H9 (cell line): ENCODE measurements around the gene IL18R1. TPM values are rescaled to one million over a fixed set of nuclear protein-coding genes. Genes with fewer than 3 reads are reported as not detected.

Source experiments
- DNase-seq: peaks from one replicate; pipeline ENCODE4 v3.0.0-alpha.2; 2017
- H2AFZ ChIP-seq: one replicate; pipeline ENCODE4 v1.6.1; 2013; ENCODE audit warnings: mild to moderate bottlenecking, low read length, control low read depth, moderate library complexity
- H2AK5ac ChIP-seq: 2 replicates; pipeline ENCODE4 v1.6.1; 2013; ENCODE audit warnings: low read length, control low read depth, mixed read lengths; ENCODE audit not compliant: insufficient read length
- H2BK120ac ChIP-seq: one replicate; pipeline ENCODE4 v1.6.1; 2013; ENCODE audit warnings: low read depth, mild to moderate bottlenecking, low read length, control low read depth, inconsistent platforms; ENCODE audit not compliant: poor library complexity, severe bottlenecking
- H2BK12ac ChIP-seq: 2 replicates; pipeline ENCODE4 v1.6.1; 2013; ENCODE audit warnings: low read length, control low read depth, mixed read lengths, low read depth; ENCODE audit not compliant: insufficient read length
- H2BK15ac ChIP-seq: 2 replicates; pipeline ENCODE4 v1.6.1; 2013; ENCODE audit warnings: low read depth, low read length, control low read depth
- H2BK20ac ChIP-seq: one replicate; pipeline ENCODE4 v1.6.1; 2013; ENCODE audit warnings: low read depth, mild to moderate bottlenecking, low read length, control low read depth, inconsistent platforms; ENCODE audit not compliant: poor library complexity, severe bottlenecking
- H2BK5ac ChIP-seq: 2 replicates; pipeline ENCODE4 v1.6.1; 2013; ENCODE audit warnings: low read length, control low read depth, mixed read lengths; ENCODE audit not compliant: insufficient read length
- H3K14ac ChIP-seq: 2 replicates; pipeline ENCODE4 v1.6.1; 2013; ENCODE audit warnings: low read length, control low read depth; ENCODE audit not compliant: insufficient read depth
- H3K18ac ChIP-seq: 2 replicates; pipeline ENCODE4 v1.6.1; 2013; ENCODE audit warnings: low read depth, mild to moderate bottlenecking, mixed read lengths, low read length, control low read depth; ENCODE audit not compliant: insufficient read length
- H3K23ac ChIP-seq: 2 replicates; pipeline ENCODE4 v1.6.1; 2013; ENCODE audit warnings: low read length, control low read depth, mixed read lengths, low read depth; ENCODE audit not compliant: insufficient read length
- H3K23me2 ChIP-seq: 2 replicates; pipeline ENCODE4 v1.6.1; 2013; ENCODE audit warnings: low read depth, mild to moderate bottlenecking, mixed read lengths, low read length, control low read depth; ENCODE audit not compliant: insufficient read length, poor library complexity, severe bottlenecking
- H3K27ac ChIP-seq: 2 replicates; pipeline ENCODE4 v1.5.1; 2013; ENCODE audit warnings: low read length, control low read depth, mixed read lengths, low read depth; ENCODE audit not compliant: insufficient read length
- H3K27me3 ChIP-seq: 2 replicates; pipeline ENCODE4 v1.6.1; 2013; ENCODE audit warnings: low read length, control low read depth, inconsistent platforms; ENCODE audit not compliant: insufficient read depth
- H3K4ac ChIP-seq: 2 replicates; pipeline ENCODE4 v1.6.1; 2013; ENCODE audit warnings: low read depth, mild to moderate bottlenecking, control low read depth, inconsistent platforms, low read length, moderate library complexity
- H3K4me1 ChIP-seq: 2 replicates; pipeline ENCODE4 v1.6.1; 2013; ENCODE audit warnings: low read length, control low read depth, inconsistent platforms; ENCODE audit not compliant: insufficient read depth
- H3K4me2 ChIP-seq: 2 replicates; pipeline ENCODE4 v1.6.1; 2013; ENCODE audit warnings: low read length, control low read depth, mixed read lengths; ENCODE audit not compliant: insufficient read length, insufficient read depth
- H3K56ac ChIP-seq: 2 replicates; pipeline ENCODE4 v1.6.1; 2013; ENCODE audit warnings: low read depth, mild to moderate bottlenecking, mixed read lengths, low read length, control low read depth; ENCODE audit not compliant: insufficient read length
- H3K79me1 ChIP-seq: 2 replicates; pipeline ENCODE4 v1.6.1; 2013; ENCODE audit warnings: low read depth, mild to moderate bottlenecking, moderate library complexity, low read length, control low read depth, inconsistent platforms; ENCODE audit not compliant: insufficient read depth, poor library complexity, severe bottlenecking
- H3K79me2 ChIP-seq: 2 replicates; pipeline ENCODE4 v1.6.1; 2013; ENCODE audit warnings: low read length, control low read depth, inconsistent platforms; ENCODE audit not compliant: insufficient read depth
- H3K9ac ChIP-seq: 2 replicates; pipeline ENCODE4 v1.6.1; 2013; ENCODE audit warnings: low read length, control low read depth, mixed read lengths; ENCODE audit not compliant: insufficient read length; ENCODE audit errors: extremely low read depth
- H3K9me3 ChIP-seq: one replicate; pipeline ENCODE4 v1.6.1; 2013; ENCODE audit warnings: low read depth, low read length, inconsistent platforms; ENCODE audit not compliant: control insufficient read depth
- H3T11ph ChIP-seq: one replicate; pipeline ENCODE4 v1.6.1; 2013; ENCODE audit warnings: mild to moderate bottlenecking, low read length, control low read depth, inconsistent platforms
- H4K20me1 ChIP-seq: one replicate; pipeline ENCODE4 v1.6.1; 2013; ENCODE audit not compliant: control insufficient read depth, insufficient read length, insufficient read depth
- H4K5ac ChIP-seq: 2 replicates; pipeline ENCODE4 v1.6.1; 2013; ENCODE audit warnings: low read depth, mild to moderate bottlenecking, mixed read lengths, low read length, control low read depth; ENCODE audit not compliant: insufficient read length
- H4K8ac ChIP-seq: replicated peaks from 2 replicates; pipeline ENCODE4 v1.6.1; 2013; ENCODE audit warnings: low read length, control low read depth, mixed read lengths, low read depth; ENCODE audit not compliant: insufficient read length
- H4K91ac ChIP-seq: 2 replicates; pipeline ENCODE4 v1.6.1; 2013; ENCODE audit warnings: low read depth, mild to moderate bottlenecking, moderate library complexity, mixed read lengths, low read length, control low read depth; ENCODE audit not compliant: insufficient read length
- H3K27ac Mint-ChIP-seq, 3 experiments: 2 replicates in 2 of 3; 3 replicates in 1 of 3; pipeline ENCODE4 v1.8.0; 2020 to 2021; ENCODE audit warnings: mixed read lengths in 3 of 3, mild to moderate bottlenecking in 1 of 3, moderate library complexity in 1 of 3
- H3K27me3 Mint-ChIP-seq: 2 replicates; pipeline ENCODE4 v1.8.0; 2021; ENCODE audit warnings: low read depth, mild to moderate bottlenecking, moderate library complexity, mixed read lengths
- H3K36me3 Mint-ChIP-seq, 3 experiments: 2 replicates in 2 of 3; 3 replicates in 1 of 3; pipeline ENCODE4 v1.8.0; 2020 to 2021; ENCODE audit warnings: low read depth in 3 of 3, mixed read lengths in 3 of 3; ENCODE audit not compliant: insufficient read depth in 1 of 3
- H3K4me1 Mint-ChIP-seq, 2 experiments: 2 replicates each; pipeline ENCODE4 v1.8.0; 2020; ENCODE audit warnings: mixed read lengths in 2 of 2
- H3K4me3 Mint-ChIP-seq, 2 experiments: 2 replicates in 1 of 2; 3 replicates in 1 of 2; pipeline ENCODE4 v1.8.0; 2020 to 2021; ENCODE audit warnings: mild to moderate bottlenecking in 2 of 2, mixed read lengths in 2 of 2, moderate library complexity in 1 of 2
- H3K9me3 Mint-ChIP-seq, 2 experiments: 2 replicates in 1 of 2; 3 replicates in 1 of 2; pipeline ENCODE4 v1.8.0; 2020; ENCODE audit warnings: mild to moderate bottlenecking in 2 of 2, mixed read lengths in 2 of 2, moderate library complexity in 1 of 2
- WGBS: extraction: QIAGEN DNeasy Blood & Tissue Kit; methylation state at CpG from one replicate; pipeline ENCODE4 v1.1.7; 2013; ENCODE audit warnings: missing lambda C conversion rate, low lambda C conversion rate, mixed read lengths; ENCODE audit not compliant: insufficient read length; ENCODE audit errors: extremely low coverage; 5-methylcytosine and 5-hydroxymethylcytosine counted together
- total RNA-seq: library from RNA; stranded (reverse); gene quantifications from 2 replicates; pipeline ENCODE4 v1.2.1, GENCODE V29; 2021
- TF ChIP-seq, protein P1 (sequence below): fragments of 200-600 bp; sonication (generic); conservative IDR thresholded peaks from 3 replicates; pipeline ENCODE4 v1.8.0; 2021; ENCODE audit warnings: antibody characterized with exemption, mild to moderate bottlenecking

The IL18R1 gene
- total RNA-seq, 1 experiment from 2014 or later = not detected

DNA sequence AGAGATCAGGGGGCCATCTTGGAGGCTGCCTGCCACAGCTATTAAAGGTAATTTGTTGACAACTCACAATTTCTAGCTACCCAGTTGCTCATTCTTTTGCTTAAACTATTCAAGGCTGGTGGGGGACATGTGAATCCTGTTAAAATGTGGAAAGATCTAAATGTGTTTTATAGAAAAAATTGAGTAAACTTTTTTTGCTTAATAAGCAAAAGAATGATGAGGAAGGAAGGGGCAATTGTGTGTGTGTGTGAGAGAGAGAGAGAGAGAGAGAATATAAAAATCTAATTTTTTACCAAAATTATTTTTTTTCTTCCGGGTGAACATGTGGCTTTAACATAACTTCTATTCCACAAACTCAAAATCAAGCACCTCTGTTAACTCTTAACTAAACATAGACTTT, 49.5 kb upstream of the IL18R1 start:
- no peak overlapping the region for H3K4ac ChIP-seq
- H3K27ac ChIP-seq = no peak overlapping the region
- TF ChIP-seq, protein P1, sequence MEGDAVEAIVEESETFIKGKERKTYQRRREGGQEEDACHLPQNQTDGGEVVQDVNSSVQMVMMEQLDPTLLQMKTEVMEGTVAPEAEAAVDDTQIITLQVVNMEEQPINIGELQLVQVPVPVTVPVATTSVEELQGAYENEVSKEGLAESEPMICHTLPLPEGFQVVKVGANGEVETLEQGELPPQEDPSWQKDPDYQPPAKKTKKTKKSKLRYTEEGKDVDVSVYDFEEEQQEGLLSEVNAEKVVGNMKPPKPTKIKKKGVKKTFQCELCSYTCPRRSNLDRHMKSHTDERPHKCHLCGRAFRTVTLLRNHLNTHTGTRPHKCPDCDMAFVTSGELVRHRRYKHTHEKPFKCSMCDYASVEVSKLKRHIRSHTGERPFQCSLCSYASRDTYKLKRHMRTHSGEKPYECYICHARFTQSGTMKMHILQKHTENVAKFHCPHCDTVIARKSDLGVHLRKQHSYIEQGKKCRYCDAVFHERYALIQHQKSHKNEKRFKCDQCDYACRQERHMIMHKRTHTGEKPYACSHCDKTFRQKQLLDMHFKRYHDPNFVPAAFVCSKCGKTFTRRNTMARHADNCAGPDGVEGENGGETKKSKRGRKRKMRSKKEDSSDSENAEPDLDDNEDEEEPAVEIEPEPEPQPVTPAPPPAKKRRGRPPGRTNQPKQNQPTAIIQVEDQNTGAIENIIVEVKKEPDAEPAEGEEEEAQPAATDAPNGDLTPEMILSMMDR = no peak
- H3K79me2 ChIP-seq = no peaks in the 10 kb centered on the region
- no peaks in the 10 kb centered on the region for H3K23me2 ChIP-seq
- H2AK5ac ChIP-seq = no peak overlapping the region
- no peak overlapping the region for H4K5ac ChIP-seq
- peaks cover 0 to 3% of the 10 kb centered on the region in 2 experiments; a peak in 1 of 4 replicates for H3K4me1 Mint-ChIP-seq
- WGBS = no CpG with 5 or more reads among the region's 1 CpG
- no peak overlapping the region for H3K14ac ChIP-seq
- no peaks in the 10 kb centered on the region for H3K79me1 ChIP-seq
- H2BK5ac ChIP-seq = no peak overlapping the region
- no peak overlapping the region for H3K4me3 Mint-ChIP-seq
- peaks cover 7% of the 10 kb centered on the region; the same call in 1 of the 2 replicates for H3K27me3 Mint-ChIP-seq
- no peak overlapping the region for H3K27ac Mint-ChIP-seq
- no peak overlapping the region for H2BK15ac ChIP-seq
- no peak overlapping the region for H3K9ac ChIP-seq
- H3K56ac ChIP-seq = no peak overlapping the region
- H2BK120ac ChIP-seq = no peak overlapping the region
- no peaks in the 10 kb centered on the region; a peak in 1 of 5 replicates for H3K9me3 Mint-ChIP-seq
- no peak overlapping the region for H3K23ac ChIP-seq
- H4K8ac ChIP-seq = no peak overlapping the region
- no peak for DNase-seq
- H3T11ph ChIP-seq = no peak overlapping the region
- 0 out of 2 replicates have a peak, but pooled peaks cover 2% of the 10 kb centered on the region for H3K4me1 ChIP-seq
- H4K20me1 ChIP-seq = no peaks in the 10 kb centered on the region
- H4K91ac ChIP-seq = no peak overlapping the region
- no peaks in the 10 kb centered on the region for H3K9me3 ChIP-seq
- H3K27me3 ChIP-seq = no peaks in the 10 kb centered on the region
- no peak overlapping the region for H2BK12ac ChIP-seq
- H3K18ac ChIP-seq = no peak overlapping the region
- H2BK20ac ChIP-seq = no peak overlapping the region
- H3K36me3 Mint-ChIP-seq = no peaks in the 10 kb centered on the region
- no peak overlapping the region for H3K4me2 ChIP-seq
- H2AFZ ChIP-seq = no peak overlapping the region
